ENCODE measurements around the gene PIGA.
A peak's percentile ranks its signal among the peaks of the same experiment; 100 is the strongest.
"Not testable (repeated sequence)": the region's sequence is repeated elsewhere in the genome, so short reads cannot be mapped to it uniquely, and the experiment has no call there.

The PIGA gene

DNA sequence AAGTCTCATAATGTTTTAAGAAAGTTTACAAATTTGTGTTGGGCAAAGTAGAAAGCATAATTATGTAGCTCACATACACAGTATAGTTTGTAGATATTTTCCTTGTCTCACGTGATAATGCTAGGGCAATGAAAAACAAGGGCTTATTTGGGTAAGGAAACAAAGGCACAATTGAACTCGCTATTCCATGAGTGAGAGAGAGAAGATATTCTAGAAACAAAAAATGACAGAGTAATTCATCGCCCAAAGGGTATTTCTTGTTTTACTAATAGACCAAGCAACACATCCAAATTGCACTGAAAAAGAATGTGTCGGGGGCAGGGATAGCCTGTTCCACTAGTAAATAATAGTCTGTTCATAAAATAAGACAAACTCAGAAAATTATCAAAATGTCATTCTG lies 16.2 kb downstream of the PIGA start:
- DNase-seq, result no peak

DNA sequence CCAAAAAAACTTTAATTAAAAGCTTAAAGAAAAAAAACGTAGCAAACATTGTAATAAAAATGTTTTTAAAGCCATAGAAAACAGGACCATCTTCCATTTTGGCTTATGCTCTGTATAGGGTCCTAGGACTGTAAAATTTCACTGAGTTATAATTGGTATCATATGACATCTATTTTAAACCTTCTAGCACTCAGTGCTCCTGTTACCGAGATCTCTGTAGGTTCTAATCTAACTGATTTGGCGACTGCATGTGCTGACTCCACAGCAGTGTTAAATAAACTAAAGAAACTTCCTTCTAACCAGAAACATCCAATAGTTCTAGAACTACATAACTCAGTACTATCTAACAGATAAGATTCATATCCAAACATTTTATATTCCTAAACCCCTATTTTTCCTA lies 19.8 kb downstream of the PIGA start, which contains the start of gene ASB11:
Gene ASB11 (minus strand): TSS at position 132 of the 400 bp plus-strand sequence. CDS start 35 bp downstream, at position 97.
- no peak for DNase-seq

DNA sequence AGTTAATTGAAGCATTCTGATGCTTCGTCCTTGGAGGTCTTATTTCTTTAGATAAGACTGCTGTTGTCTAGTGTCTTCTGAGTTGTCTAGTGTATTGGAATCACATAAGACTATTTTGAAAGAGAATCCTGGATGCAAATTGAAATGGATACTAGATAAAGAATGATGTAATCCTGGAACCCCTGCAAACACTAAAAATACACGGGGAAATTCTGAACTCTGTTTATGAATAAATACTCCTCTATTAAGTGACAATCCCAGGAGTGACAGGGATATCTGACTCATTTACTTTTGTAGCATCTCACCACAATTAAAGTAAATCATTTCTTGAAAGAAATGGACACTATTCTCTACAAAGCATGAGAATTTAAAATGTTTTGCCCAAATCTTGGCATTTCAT lies 20.9 kb downstream of the PIGA start:
- no peak for DNase-seq

DNA sequence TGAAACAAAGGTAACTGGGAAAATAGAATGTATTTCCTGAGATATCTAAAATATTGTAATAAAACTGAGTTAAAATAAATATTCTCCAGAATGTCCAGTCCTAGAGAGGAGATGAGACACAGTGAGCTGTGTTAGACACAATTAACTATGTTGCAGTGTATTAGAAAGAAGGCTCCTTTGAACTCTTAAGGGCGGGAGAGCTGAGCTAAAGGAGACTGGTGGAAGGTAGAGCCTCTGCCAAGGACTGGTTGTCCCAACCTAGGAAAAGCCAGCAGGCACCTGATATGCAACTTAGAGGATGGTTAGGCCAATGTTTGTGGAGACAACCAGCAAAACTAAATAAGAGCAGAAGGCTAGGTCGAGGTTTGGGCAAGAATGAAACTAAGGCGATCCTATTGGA lies 24.2 kb downstream of the PIGA start:
- DNase-seq, result no peak

DNA sequence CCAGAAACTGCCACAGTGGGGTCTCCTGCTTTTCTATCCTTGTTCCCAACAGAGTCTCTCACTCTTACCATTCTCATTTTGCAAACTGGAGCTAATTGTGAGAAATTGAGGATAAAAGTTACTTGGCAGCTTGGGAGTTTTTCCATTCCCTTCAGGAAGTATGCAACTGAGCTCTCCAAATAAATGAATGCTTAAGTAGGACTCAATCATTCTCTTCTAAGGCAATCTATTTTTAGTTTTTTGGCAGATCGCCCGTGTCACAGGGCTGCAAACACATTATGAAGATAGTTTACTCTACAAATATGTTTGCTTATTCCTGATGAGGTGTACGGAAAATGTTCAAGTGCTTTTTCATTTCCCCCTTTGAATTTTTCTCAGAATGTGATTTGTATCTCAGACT lies 25.2 kb downstream of the PIGA start:
- peak; percentile 35 for DNase-seq

DNA sequence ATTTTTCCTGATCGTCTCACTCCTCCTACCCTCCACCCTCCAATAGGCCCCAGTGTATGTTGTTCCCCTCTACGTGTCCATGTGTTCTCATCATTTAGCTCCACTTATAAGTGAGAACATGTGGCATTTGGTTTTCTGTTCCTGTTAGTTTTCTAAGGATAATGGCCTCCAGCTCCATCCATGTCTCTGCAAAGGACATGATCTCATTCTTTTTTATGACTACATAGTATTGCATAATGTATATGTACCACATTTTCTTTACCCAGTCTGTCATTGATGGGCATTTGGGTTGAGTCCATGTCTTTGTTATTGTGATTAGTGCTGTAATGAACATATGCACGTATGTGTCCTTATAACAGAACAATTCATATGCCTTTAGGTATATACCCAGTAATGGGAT lies 29.4 kb downstream of the PIGA start:
- not testable (repeated sequence) for DNase-seq

DNA sequence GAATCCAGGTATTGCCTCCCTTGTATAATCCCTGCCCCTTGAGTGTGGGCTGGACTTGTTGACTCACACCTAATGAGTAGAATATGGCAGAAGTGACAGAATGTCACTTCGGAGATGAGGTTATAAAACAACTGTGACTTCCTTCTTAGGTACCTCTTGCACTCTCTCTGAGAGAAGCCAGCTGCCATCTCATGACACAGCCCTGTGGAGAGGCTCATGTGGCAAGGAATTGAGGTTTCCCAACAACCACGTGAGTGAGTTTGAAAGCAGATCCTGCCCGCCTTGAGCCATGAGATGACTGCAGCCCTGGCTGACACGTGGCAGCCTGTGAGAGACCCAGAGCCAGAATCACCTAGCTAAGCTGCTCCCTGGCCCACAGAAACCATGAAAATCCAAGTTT lies 33.4 kb downstream of the PIGA start:
- DNase-seq, result peak; percentile 22

DNA sequence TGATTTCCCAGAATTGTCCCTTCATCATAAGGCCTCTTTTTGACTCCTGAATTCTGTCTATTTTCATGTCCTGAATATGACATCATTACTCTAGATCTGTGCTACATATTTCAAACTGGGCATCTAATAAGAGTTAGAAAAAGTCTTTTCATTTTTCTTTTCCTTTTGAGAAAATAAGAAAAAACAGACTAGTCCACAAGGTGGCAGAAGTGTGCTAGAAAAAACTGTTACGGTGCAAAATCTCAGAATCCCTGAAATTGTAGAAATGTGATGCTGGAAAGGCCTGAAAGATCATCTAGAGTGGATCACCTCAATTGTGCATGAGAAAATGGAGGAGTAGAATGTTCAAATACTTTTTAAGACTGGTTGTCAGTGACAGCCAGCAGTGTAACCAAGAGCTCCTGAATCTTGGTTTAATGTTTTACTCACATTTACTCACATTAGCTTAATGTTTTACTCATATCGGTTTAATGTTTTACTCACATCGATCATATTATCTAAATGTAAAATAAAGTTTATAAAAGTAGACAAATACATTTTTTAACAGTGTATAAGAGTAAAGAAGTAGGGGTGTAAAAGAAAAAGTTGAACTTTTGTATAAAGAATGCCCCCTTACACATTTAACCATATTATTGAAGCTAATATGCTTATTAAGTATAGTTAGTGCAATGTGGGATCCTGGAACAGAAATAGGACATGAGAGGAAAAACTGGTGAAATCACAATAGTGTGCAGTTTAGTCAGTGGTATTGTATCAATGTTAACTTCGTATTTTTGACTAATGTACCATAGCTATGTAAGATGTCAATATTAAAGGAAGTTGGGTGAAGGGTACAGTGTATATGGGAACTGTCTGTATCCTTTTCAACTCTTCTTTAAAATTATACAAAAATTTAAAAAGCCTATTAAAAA lies 35.1 kb downstream of the PIGA start:
- DNase-seq, result no peak

DNA sequence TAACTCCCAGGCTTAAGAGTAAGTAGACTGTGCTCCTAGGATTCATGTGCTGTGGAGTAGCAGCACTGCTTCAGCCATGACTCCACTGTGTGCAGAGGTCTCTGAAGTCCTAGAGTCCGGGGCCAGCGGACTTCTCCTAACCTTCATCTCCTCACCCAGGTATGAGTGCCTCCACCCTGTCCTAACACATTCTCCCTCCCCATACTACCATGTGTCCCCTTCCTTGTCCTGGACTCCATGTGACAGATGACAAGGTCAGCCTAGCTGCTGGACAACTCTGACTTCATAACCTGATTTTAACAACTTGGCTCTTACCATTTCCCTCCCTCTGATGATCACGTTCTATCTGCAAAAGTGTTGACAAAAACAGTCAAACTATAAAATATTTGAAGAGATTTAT lies 36.5 kb downstream of the PIGA start:
- no peak for DNase-seq

DNA sequence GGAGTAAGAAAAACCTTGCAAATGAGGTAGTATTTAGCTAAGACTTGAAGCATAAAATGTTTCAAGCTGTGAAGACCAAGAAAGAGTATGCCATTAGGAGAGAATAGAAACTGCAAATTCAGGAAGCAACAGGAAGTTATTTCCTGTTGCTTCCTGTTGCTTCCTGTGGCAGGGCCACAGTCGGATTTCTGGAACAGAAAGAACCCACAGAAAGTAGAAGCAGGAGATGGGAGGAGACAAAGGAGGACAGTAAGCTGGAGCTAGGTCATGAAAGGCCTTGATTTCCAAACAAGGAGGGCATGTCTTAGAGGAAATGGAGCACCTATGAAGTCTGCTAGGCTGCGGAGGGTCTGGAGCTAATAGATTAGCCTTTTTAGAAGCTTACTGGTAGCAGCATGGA lies 37.1 kb downstream of the PIGA start:
- DNase-seq, result no peak

DNA sequence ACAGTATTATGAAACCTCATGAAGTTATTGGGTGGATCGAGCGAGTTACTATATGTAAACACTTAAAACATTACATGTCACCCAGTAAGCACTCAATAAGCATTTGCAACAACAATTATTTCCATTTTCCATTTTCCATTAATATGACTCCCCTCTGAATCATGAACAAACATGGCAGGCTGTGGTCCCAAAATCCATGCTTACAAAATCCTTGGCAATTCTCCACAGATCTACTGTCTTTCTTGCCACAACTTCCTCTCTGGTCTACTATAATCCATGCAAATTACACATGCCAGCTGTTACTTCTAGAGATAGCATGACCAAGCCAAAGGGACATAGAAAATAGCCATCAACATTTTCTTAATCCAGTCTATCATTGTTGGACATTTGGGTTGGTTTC lies 41.9 kb downstream of the PIGA start:
- no peak for DNase-seq

DNA sequence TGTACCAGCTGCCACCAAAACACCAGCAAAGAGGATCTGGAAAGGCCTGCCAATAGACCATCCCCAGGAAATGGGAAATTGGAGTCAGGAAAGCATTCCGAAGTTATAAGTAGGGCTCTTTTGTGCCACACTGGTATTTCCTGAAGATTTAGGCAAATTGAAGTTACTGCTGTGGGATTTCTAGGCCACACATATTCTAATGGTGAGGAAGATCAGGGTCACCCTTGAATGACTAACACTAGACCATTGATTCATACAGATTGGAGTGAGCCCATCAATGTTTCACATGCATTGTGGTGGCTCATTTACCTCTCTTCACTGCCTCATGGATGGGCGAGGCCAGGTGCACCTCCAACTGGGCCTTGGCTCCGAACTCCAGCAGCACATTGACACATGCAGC lies 42.5 kb downstream of the PIGA start:
- DNase-seq, result no peak

DNA sequence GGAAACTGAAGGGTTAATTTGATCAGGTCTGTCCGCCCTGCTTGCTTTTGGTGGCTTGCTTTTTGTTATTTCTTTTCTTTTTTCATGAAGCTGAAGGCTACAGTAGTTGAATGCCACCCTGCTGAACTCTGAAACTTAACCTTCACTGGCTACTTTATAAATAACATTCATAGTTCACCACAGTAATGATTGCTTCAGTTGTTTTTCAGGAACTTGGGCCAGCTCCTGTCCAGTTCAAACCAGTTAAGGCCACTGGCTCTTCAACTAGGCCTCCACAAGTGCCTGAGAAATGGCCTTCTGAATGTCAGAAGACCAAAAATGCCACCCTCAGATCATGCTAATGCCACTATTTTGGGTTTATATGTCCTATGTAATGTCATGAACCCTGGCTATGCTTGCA lies 57.7 kb downstream of the PIGA start:
- DNase-seq, result no peak

DNA sequence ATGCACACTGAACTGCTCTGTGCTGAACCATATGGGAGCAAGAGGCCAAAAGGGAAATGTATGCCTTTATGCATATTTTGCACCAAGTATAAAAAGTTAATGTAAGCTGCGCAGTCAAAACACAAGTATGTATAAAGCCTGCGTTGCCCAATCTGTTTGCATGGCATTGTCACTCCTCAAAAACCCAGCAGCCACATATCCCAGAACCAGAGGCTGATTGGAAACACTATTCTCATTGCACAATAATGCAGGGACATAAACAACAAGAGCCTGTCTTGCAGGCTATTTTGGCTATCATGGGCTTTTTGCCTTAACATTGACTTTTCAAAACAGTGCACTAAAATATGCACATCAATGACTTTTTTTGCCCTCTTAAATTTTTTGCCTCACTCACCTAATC lies 60.4 kb downstream of the PIGA start:
- no peak for DNase-seq

DNA sequence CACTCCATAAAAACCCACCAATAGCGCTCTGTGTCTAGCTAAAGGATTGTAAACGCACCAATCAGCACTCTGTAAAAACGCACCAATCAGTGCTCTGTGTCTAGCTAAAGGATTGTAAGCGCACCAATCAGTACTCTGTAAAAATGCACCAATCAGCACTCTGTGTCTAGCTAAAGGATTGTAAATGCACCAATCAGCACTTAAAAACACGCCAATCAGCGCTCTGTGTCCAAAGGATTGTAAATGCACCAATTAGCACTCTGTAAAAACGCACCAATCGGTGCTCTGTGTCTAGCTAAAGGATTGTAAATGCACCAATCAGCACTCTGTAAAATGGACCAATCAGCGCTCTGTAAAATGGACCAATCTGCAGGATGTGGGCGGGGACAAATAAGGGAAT lies 62.0 kb downstream of the PIGA start:
- DNase-seq, result not testable (repeated sequence)

DNA sequence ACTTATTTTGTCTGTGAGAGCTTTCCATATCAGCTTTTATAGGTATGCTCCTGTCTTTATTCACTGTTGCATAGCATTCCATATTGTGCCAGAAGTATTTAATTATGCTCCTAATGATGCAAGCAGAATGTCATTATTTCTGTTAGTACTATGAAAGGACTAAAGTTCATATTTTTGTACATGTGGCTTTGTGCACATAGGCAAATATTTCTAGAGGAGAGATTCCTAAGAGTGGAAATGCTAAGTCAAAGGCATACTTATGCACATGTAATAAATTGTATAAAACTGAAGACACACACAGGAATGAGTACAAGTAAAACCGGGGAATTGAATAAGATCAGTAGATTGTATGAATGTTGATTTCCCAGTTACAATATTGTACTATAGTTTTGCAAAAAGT lies 63.6 kb downstream of the PIGA start:
- no peak for DNase-seq

DNA sequence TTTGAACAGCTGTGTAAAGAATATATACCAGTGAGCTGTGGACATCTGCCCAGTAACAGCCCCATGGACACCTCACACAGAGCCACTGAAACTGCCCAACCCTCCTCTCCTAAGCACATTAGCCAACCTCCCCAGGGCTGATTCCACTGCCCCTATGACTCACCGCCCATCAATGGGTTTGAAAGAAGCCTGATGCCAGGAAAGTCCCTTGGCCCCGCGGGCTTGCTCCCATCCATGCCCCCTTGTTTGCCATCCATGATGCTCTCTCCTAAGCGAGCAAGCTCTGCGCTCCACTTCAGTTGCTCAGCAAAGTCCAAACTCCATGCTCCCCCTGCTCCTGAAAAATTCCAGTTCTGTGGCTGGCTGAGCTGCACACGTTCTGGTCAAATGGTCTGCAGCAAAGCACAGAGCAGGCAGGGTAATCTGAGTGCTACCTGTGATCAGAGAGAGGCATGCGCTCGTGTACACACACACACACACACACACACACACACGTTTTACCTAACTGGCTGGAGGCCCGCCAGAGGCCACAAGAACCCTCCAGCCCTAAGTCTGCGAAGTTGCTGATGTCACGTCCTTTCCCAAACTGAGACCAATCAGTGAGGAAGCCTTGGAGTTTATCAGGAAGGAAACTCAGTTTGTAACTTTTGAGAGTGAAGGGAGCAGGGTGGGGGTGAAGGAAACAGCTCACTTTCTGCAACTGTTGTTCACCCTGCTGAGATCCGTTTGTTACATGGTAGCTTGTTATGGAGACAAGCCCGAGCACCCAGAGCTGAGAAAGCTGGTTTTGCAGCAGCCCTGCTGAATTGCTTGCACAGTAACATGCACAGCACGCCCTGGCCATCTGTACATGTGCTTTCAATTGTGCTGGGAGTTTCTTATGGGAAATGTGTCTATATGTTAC lies 65.5 kb downstream of the PIGA start, which contains the start of gene ASB9:
Gene ASB9 (minus strand): TSS at position 466 of the 904 bp plus-strand sequence. CDS start 209 bp downstream, at position 257.
- DNase-seq, result peak; percentile 46
